ENCODE measurements around the gene OVCA2.
A peak's percentile ranks its signal among the peaks of the same experiment; 100 is the strongest.

Gene OVCA2

GRCh38 chr17:2054512-2055291 is 12.9 kb downstream of the OVCA2 start, which contains the start of gene HIC1:
TSS of gene HIC1 (plus strand) at chr17:2055103. CDS start at chr17:2056691, 1,588 bp downstream.
- peak; percentile 84 for DNase-seq (ENCODE audit: low spot score)

- peak; percentile 47 for DNase-seq (ENCODE audit: low spot score)
Observed at GRCh38 chr17:2055292-2056205, 13.7 kb downstream of the OVCA2 start.

- DNase-seq (ENCODE audit: low spot score) = peak; percentile 45
Observed at GRCh38 chr17:2056206-2057174, 14.7 kb downstream of the OVCA2 start.

GRCh38 chr17:2057175-2057759 is 15.4 kb downstream of the OVCA2 start:
- no peak for DNase-seq (ENCODE audit: low spot score)

GRCh38 chr17:2057760-2058585 is 16.2 kb downstream of the OVCA2 start:
- no peak for DNase-seq (ENCODE audit: low spot score)

GRCh38 chr17:2058586-2059546 is 17.0 kb downstream of the OVCA2 start:
- DNase-seq (ENCODE audit: low spot score) = peak; percentile 80

GRCh38 chr17:2059547-2060384 is 17.9 kb downstream of the OVCA2 start:
- DNase-seq (ENCODE audit: low spot score) = no peak

- DNase-seq (ENCODE audit: low spot score) = no peak
Observed at GRCh38 chr17:2060385-2060658, 18.5 kb downstream of the OVCA2 start.

GRCh38 chr17:2060681-2061440 is 19.0 kb downstream of the OVCA2 start:
- no peak for DNase-seq (ENCODE audit: low spot score)

- DNase-seq (ENCODE audit: low spot score) = no peak
Observed at GRCh38 chr17:2061441-2061958, 19.7 kb downstream of the OVCA2 start.

- DNase-seq (ENCODE audit: low spot score) = no peak
Observed at GRCh38 chr17:2062571-2063183, 20.9 kb downstream of the OVCA2 start.

- peak; percentile 51 for DNase-seq (ENCODE audit: low spot score)
Observed at GRCh38 chr17:2063261-2064146, 21.7 kb downstream of the OVCA2 start.

GRCh38 chr17:2064147-2064489 is 22.3 kb downstream of the OVCA2 start:
- no peak for DNase-seq (ENCODE audit: low spot score)

- peak; percentile 42 for DNase-seq (ENCODE audit: low spot score)
Observed at GRCh38 chr17:2064520-2064971, 22.7 kb downstream of the OVCA2 start.

- DNase-seq (ENCODE audit: low spot score) = peak; percentile 39
Observed at GRCh38 chr17:2064980-2065785, 23.4 kb downstream of the OVCA2 start.

Data from germinal center (tissue), 1 donor.